22Rv1 (cell line): ENCODE measurements around the gene UBE2N.

Experiments used
- H3K27ac ChIP-seq: fragments of 450-650 bp; 2 replicates; pipeline ENCODE4 v1.5.1; 2017
- ZFX ChIP-seq: fragments of 450-650 bp; IDR thresholded peaks from 2 replicates; pipeline ENCODE4 v1.6.1; 2017; ENCODE audit warnings: antibody characterized with exemption, borderline replicate concordance
- TF ChIP-seq, protein P1 (sequence below): fragments of 450-650 bp; IDR thresholded peaks from 2 replicates; pipeline ENCODE4 v1.5.1; 2017; ENCODE audit warnings: mild to moderate bottlenecking

UBE2N gene

DNA sequence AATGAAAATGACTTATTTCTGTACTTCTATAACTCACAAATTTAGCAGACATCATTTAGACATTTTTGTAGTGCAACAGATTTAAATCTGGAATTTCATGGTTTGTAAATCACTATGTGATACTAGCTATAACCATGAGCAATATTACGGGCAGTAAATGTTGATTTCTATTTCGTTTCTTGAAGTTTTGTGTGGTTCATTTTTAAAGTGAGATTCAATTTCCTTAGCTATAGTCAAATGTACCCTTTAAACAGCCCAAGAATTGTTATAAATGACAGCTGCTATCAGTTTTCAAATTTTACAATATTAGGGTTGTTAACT lies 33.8 kb downstream of the UBE2N start:
- no peak for TF ChIP-seq ZFX
- TF ChIP-seq, protein P1, sequence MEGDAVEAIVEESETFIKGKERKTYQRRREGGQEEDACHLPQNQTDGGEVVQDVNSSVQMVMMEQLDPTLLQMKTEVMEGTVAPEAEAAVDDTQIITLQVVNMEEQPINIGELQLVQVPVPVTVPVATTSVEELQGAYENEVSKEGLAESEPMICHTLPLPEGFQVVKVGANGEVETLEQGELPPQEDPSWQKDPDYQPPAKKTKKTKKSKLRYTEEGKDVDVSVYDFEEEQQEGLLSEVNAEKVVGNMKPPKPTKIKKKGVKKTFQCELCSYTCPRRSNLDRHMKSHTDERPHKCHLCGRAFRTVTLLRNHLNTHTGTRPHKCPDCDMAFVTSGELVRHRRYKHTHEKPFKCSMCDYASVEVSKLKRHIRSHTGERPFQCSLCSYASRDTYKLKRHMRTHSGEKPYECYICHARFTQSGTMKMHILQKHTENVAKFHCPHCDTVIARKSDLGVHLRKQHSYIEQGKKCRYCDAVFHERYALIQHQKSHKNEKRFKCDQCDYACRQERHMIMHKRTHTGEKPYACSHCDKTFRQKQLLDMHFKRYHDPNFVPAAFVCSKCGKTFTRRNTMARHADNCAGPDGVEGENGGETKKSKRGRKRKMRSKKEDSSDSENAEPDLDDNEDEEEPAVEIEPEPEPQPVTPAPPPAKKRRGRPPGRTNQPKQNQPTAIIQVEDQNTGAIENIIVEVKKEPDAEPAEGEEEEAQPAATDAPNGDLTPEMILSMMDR = no peak

GRCh38 chr12:93407054-93407962 lies 34.4 kb downstream of the UBE2N start:
- TF ChIP-seq, protein P1 = no peak
- TF ChIP-seq ZFX = no peak
- no peak overlapping the region for H3K27ac ChIP-seq

More for the DNA sequence above, 33.8 kb downstream of the UBE2N start:
- no peak overlapping the region for H3K27ac ChIP-seq

DNA sequence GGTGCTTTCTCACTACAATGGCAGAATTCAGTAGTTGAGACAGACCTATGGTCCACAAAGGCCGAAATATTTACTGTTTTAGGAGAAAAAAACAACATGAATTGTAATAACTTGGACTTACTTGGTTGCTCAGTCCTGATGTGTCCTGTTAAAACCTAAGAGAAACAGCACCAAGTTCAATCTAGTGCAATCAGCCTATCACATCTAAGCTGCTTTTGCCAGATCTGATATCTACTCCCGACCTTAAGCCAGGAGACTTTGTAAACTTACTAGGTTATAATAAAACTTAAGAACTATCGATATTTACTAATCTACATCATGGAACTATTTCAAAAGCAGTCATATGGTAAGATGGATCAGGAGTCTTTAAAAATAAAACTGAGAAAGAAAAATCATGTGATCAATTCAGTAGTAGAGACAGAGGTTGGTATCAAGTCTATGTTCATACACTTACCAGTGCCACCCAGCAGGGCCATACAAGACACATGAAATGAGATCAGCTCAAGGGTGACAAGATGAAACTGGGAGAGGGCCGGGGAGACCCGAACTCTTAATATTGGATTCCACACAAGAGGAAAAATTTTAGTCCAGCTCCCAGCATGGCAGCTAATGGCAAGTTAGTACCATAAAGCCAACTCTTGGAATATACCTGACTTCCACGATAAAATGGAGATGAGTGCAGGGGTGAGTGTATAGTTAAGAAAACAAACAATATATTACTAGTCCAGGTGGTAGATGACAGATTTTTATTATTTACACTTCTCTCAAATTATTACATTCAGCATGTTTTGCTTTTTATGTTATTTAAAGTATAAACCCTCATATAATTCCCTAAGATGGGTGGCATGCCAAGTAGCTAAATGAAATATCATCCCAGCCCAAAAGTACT lies 36.5 kb downstream of the UBE2N start:
- peak overlapping the region; percentile 1; the same call in 1 of the 2 replicates for H3K27ac ChIP-seq
- TF ChIP-seq, protein P1 = no peak
- no peak for TF ChIP-seq ZFX

GRCh38 chr12:93403988-93404803 lies 37.6 kb downstream of the UBE2N start:
- H3K27ac ChIP-seq = peak overlapping the region; percentile 1; the same call in 1 of the 2 replicates
- TF ChIP-seq, protein P1 = no peak
- TF ChIP-seq ZFX = no peak

DNA sequence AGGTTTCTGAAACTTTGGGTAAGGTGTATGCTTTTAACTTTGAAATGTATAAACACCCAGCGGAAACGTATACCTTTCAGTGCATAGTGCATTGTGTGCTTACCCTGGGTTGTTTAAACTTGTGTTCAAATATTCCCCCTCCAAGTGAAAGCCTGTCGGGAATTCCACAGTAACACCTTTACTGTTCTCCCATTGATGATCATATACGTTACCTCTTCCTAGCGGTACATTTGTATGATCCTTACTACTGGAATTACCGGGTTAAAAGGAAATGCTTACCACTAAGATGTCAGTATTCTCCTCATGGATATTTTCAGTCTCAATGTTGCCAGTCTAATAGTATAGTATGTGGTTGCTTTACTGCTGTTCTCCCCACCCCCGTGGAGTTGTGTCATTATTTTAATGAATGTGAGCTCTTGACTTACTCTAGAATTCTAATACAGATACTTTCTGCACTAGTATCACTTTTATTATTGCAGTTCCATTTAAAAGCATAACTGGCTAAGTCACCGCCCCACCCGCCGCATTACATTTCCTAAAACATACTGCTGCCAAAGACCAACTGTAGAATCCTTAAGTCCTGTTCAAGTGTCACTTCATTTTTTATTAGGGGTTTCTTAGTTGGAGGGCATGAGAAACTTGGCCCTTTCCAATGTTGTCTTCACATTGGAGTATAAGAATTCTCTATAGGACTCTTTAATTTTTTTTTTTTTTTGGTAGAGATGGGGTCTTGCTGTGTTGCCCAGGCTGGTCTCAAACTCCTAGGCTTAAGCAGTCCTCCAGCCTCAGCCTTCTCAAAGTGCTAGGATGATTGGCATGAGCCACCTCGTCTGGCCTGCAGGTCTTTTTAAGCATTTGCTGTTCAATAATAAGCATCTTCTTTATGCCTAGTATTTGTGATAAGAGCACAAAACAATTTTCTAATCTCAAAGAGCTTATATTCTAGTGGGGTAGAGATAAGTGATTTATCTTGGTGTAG lies 39.1 kb downstream of the UBE2N start:
- no peak overlapping the region for H3K27ac ChIP-seq
- TF ChIP-seq, protein P1 = no peak
- TF ChIP-seq ZFX = no peak
